A673 (cell line): ENCODE results near the gene MTERF2. TPM values are rescaled to one million over a fixed set of nuclear protein-coding genes. Genes with fewer than 3 reads are reported as not detected.

Experiments
- BruUV-seq: library from RNA; stranded (reverse); fragments of 400-500 nt; replicated peaks from 2 replicates; lab custom pipeline; 2021; lab: Mats Ljungman, UMichigan
- CTCF ChIA-PET: fragments of 300-600 bp; sonication (Branson Sonifier 250); formaldehyde crosslinking; loops from one replicate; lab custom pipeline; 2022; ENCODE audit warnings: antibody characterized with exemption; lab: Charles Lee
- POLR2A ChIA-PET: fragments of 300-600 bp; sonication (Branson Sonifier 250); formaldehyde crosslinking; loops from one replicate; lab custom pipeline; 2022; ENCODE audit warnings: antibody characterized with exemption; ENCODE audit not compliant: low non-redundant PET; lab: Charles Lee
- DNase-seq: peaks from one replicate; pipeline ENCODE4 v3.0.0-alpha.2; 2015; ENCODE audit warnings: low spot score
- H3K27ac ChIP-seq: fragments of 200-600 bp; sonication (generic); 2 replicates; pipeline ENCODE4 v1.5.1; 2016; ENCODE audit warnings: mixed run types, low read depth, mild to moderate bottlenecking, mixed read lengths, antibody characterized with exemption, low read length; ENCODE audit not compliant: poor library complexity, severe bottlenecking
- H3K27me3 ChIP-seq: fragments of 200-600 bp; sonication (generic); replicated peaks from 2 replicates; pipeline ENCODE4 v1.6.1; 2017; ENCODE audit warnings: mixed run types, low read depth, mild to moderate bottlenecking, mixed read lengths, antibody characterized with exemption, low read length; ENCODE audit not compliant: insufficient read depth, poor library complexity
- H3K36me3 ChIP-seq: fragments of 200-600 bp; sonication (generic); 2 replicates; pipeline ENCODE4 v1.6.1; 2016; ENCODE audit warnings: mixed run types, mild to moderate bottlenecking, mixed read lengths, antibody characterized with exemption, low read length; ENCODE audit not compliant: insufficient read depth, poor library complexity, severe bottlenecking
- H3K4me1 ChIP-seq: fragments of 200-600 bp; sonication (generic); 2 replicates; pipeline ENCODE4 v1.6.1; 2017; ENCODE audit warnings: mixed run types, mild to moderate bottlenecking, mixed read lengths, antibody characterized with exemption, low read length; ENCODE audit not compliant: insufficient read depth, poor library complexity, severe bottlenecking
- H3K4me3 ChIP-seq: fragments of 200-600 bp; sonication (generic); 2 replicates; pipeline ENCODE4 v1.5.1; 2016; ENCODE audit warnings: low read depth, mixed run types, mild to moderate bottlenecking, mixed read lengths, low read length; ENCODE audit not compliant: poor library complexity, severe bottlenecking
- H3K9me3 ChIP-seq: fragments of 200-600 bp; sonication (generic); 2 replicates; pipeline ENCODE4 v1.6.1; 2016; ENCODE audit warnings: mixed run types, low read depth, mild to moderate bottlenecking, mixed read lengths, antibody characterized with exemption, low read length; ENCODE audit not compliant: poor library complexity, severe bottlenecking
- CTCF ChIP-seq: fragments of 300-800, 200-600 bp; sonication (generic); conservative IDR thresholded peaks from 2 replicates; pipeline ENCODE4 v1.5.1; 2017; ENCODE audit warnings: low read depth, mild to moderate bottlenecking, antibody characterized with exemption, low read length, moderate library complexity, mixed read lengths
- EZH2 ChIP-seq: fragments of 200-600 bp; sonication (generic); IDR thresholded peaks from 2 replicates; pipeline ENCODE4 v1.6.1; 2017; ENCODE audit warnings: borderline replicate concordance, low read depth, mild to moderate bottlenecking, mixed read lengths, antibody characterized with exemption, low read length; ENCODE audit not compliant: poor library complexity, severe bottlenecking
- intact Hi-C: fragments of 100-400 bp; cut with micrococcal nuclease; formaldehyde crosslinking; loops from one replicate; pipeline ENCODE4 v1.10.0; 2022; ENCODE audit not compliant: unreplicated experiment
- total RNA-seq: library from RNA; stranded (reverse); gene quantifications from 2 replicates; pipeline ENCODE4 v1.2.3, GENCODE V29; 2021

Gene MTERF2
- total RNA-seq, 1 experiment from 2014 or later: 12.6 TPM

DNA sequence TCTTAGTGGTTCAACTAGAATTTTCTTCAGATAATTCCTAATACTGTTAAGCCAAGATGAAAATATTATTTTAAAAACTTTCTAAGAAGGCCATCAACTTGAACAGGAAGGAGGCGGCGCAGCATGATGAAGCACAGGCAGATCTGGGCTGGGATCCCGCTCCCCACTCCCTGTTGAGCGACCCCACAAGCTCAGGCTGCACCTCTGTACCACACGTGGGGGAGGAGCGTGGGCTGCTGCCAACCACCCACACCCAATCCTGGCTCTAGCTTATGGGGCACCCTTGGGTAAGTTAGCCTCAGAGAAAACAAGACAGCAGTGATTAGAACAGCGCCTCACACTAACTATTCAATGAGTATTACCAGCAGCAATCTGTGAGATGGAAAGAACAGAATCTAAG, 6.0 kb downstream of the MTERF2 start:
- H3K9me3 ChIP-seq: no peaks in the 10 kb centered on the region
- no peak for DNase-seq
- no peak overlapping the region for H3K27ac ChIP-seq
- no peak overlapping the region for H3K4me3 ChIP-seq
- peaks cover 14% of the 10 kb centered on the region for H3K36me3 ChIP-seq
- CTCF ChIA-PET: no interaction called here
- no TSS peak for BruUV-seq
- no peaks in the 10 kb centered on the region for H3K27me3 ChIP-seq
- intact Hi-C loops: no loop called here
- peaks cover 13% of the 10 kb centered on the region for H3K4me1 ChIP-seq
- no peak for TF ChIP-seq EZH2
- no peak for TF ChIP-seq CTCF
- POLR2A ChIA-PET: no interaction called here

DNA sequence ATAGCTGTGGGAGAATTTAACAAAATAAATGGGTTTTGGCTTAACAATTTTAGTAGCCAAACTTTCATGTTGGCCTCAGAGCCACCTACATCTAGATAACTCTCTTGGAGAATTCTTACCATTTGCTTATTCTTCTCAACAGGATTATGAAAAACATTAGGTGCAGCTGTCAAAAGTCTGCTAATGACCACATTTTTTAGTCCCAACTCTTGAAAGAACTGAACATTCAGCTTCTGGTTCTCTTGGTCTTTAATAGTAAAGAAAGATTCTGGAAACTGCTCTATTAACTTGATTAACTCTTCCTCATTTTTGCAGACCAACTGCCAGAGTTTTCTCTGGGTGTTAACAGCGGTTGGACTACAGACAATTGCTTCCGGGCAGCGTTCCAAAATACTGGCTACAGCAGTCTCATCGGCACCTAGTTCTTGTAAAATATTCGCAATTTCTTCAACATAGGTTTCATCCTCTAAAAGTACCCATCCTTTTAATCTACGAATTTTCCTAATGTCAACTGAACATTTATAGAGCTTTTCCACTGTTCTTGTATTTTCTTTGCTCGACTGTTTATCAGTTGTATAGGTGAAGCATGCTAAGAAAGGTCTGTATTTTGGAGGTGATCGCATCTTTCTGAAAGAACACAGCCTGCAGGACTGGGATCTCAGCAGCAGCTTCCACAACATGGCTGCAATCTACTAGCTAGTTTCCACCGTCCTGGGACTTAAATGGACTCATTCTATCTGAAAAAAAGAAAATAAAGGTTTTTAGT, 8.7 kb downstream of the MTERF2 start:
- intact Hi-C loops: no loop called here
- DNase-seq: peak; percentile 77
- no peaks in the 10 kb centered on the region for H3K9me3 ChIP-seq
- peaks cover 13% of the 10 kb centered on the region for H3K4me1 ChIP-seq
- no TSS peak for BruUV-seq
- peak overlapping the region; percentile 22 for H3K27ac ChIP-seq
- POLR2A ChIA-PET: interaction anchor here (0.6 kb wide), 1 partner anchor 426 kb away, joined by 4 read pairs; no protein-coding TSS in a partner anchor
- CTCF ChIA-PET: no interaction called here
- H3K4me3 ChIP-seq: no peak overlapping the region
- H3K27me3 ChIP-seq: no peaks in the 10 kb centered on the region
- no peak for TF ChIP-seq EZH2
- no peak for TF ChIP-seq CTCF
- H3K36me3 ChIP-seq: peaks cover 5% of the 10 kb centered on the region

DNA sequence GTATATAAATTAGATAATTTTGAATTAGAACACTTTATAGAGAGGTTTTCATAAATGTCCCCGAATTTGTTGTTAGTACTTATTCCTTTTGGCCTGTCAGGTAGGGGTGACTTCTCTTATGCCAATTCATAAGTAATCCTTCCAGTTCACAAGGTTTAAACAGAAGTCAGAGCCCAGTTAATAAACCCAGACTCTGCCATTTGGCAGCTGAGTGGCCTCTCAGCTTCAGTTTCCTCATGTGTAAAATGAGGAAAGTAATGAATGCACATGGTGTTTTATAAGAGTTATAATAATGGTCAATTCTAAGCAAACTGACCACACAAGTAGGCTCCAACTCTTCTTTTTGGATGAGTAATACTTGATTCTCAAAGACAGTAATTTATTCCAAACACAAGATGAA, 10.3 kb downstream of the MTERF2 start:
- Histone ChIP-seq H3K27me3 (no peaks in the 10 kb centered on the region), H3K27ac (no peak overlapping the region), H3K4me1 (peaks cover 13% of the 10 kb centered on the region), H3K4me3 (no peak overlapping the region), H3K36me3 (peaks cover 5% of the 10 kb centered on the region), H3K9me3 (no peaks in the 10 kb centered on the region)
- no TSS peak for BruUV-seq
- intact Hi-C loops: no loop called here
- POLR2A ChIA-PET: no interaction called here
- CTCF ChIA-PET: no interaction called here
- TF ChIP-seq CTCF (no peak), EZH2 (no peak)
- no peak for DNase-seq
